ENCODE results near the gene CEP295NL. TPM values are rescaled to one million over a fixed set of nuclear protein-coding genes. Genes with fewer than 3 reads are reported as not detected.

CEP295NL gene
- 1 to 10 TPM; 1.3 to 3.1 TPM for total RNA-seq

- peaks cover 31% of the 10 kb centered on the region for H3K4me1 ChIP-seq
- DNase-seq: peak in 3 of 4 donors; percentile 60 to 73 (median 66)
- peak; percentile 51 for ATAC-seq
- H3K36me3 ChIP-seq (replicated peaks in 1 of 2; ENCODE audit: insufficient read depth in 1 of 2, low read depth in 2 of 2): no peaks in the 10 kb centered on the region
- intact Hi-C loops (cut with DNase I): no loop called here
- WGBS, 2 donors: 69 to 70% methylated on average over 14 to 17 of the region's 17 CpGs
- H3K27me3 ChIP-seq: no peaks in the 10 kb centered on the region
- H3K4me3 ChIP-seq: no peak within 1 kb of the TSS
- peak within 1 kb of the TSS in 3 of 4 donors; percentile 7 to 49 (median 42) for H3K27ac ChIP-seq
- H3K9me3 ChIP-seq: no peaks in the 10 kb centered on the region
- TF ChIP-seq CTCF (IDR thresholded peaks at IDR 0.05) (no peak), POLR2A (IDR thresholded peaks at IDR 0.05) (no peak)
These were observed at the start of gene CEP295NL for GRCh38 chr17:78903101-78903779. Gene CEP295NL (minus strand): TSS chr17:78903201. CDS start chr17:78901828, 1,373 bp downstream.

- TF ChIP-seq POLR2A (IDR thresholded peaks at IDR 0.05): no peak
- TF ChIP-seq CTCF (IDR thresholded peaks at IDR 0.05): no peak
- DNase-seq (no peak), ATAC-seq (no peak)
- Histone ChIP-seq H3K9me3 (no peaks in the 10 kb centered on the region), H3K4me1 (peaks cover 11% of the 10 kb centered on the region), H3K27me3 (no peaks in the 10 kb centered on the region), H3K4me3 (no peak overlapping the region), H3K36me3 (replicated peaks in 1 of 2; ENCODE audit: insufficient read depth in 1 of 2, low read depth in 2 of 2) (no peaks in the 10 kb centered on the region), H3K27ac (no peak overlapping the region)
- intact Hi-C loops (cut with DNase I): no loop called here
- 82 to 90% methylated on average over 4 to 10 of the region's 10 CpGs for WGBS, 2 donors
These were observed 49.7 kb upstream of the CEP295NL start for GRCh38 chr17:78952706-78953105.

- TF ChIP-seq CTCF (IDR thresholded peaks at IDR 0.05) (no peak), POLR2A (IDR thresholded peaks at IDR 0.05) (no peak)
- no peaks in the 10 kb centered on the region for H3K9me3 ChIP-seq
- H3K27ac ChIP-seq: no peak overlapping the region
- WGBS, 2 donors: 54 to 60% methylated on average over 5 to 12 of the region's 12 CpGs
- no peak for DNase-seq
- no peaks in the 10 kb centered on the region for H3K36me3 ChIP-seq (replicated peaks in 1 of 2; ENCODE audit: insufficient read depth in 1 of 2, low read depth in 2 of 2)
- no peak overlapping the region for H3K4me3 ChIP-seq
- peaks cover 16% of the 10 kb centered on the region for H3K4me1 ChIP-seq
- H3K27me3 ChIP-seq: no peaks in the 10 kb centered on the region
- intact Hi-C loops (cut with DNase I): no loop called here
- ATAC-seq: no peak
These were observed 49.1 kb upstream of the CEP295NL start for GRCh38 chr17:78951967-78952551.

GRCh38 chr17:78950870-78951269 lies 47.9 kb upstream of the CEP295NL start:
- Histone ChIP-seq H3K9me3 (no peaks in the 10 kb centered on the region), H3K36me3 (replicated peaks in 1 of 2; ENCODE audit: insufficient read depth in 1 of 2, low read depth in 2 of 2) (no peaks in the 10 kb centered on the region), H3K27ac (no peak overlapping the region), H3K27me3 (no peaks in the 10 kb centered on the region), H3K4me1 (peaks cover 19% of the 10 kb centered on the region), H3K4me3 (no peak overlapping the region)
- intact Hi-C loops (cut with DNase I): no loop called here
- 92 to 100% methylated on average over 2 of the region's 2 CpGs for WGBS, 2 donors
- TF ChIP-seq POLR2A (IDR thresholded peaks at IDR 0.05) (no peak), CTCF (IDR thresholded peaks at IDR 0.05) (no peak)
- DNase-seq (no peak), ATAC-seq (no peak)
